Tibial nerve (tissue), 4 donors: ENCODE data around the gene RETSAT. TPM values are rescaled to one million over a fixed set of nuclear protein-coding genes. Genes with fewer than 3 reads are reported as not detected.
"Not testable (repeated sequence)": the region's sequence is repeated elsewhere in the genome, so short reads cannot be mapped to it uniquely, and the experiment has no call there.

Experiments used
- DNase-seq, 2 donors: peaks; one replicate each; pipeline ENCODE4 v3.0.0-alpha.2; 2019; ENCODE audit warnings: low spot score in 2 of 2
- H3K27ac ChIP-seq, 4 donors: fragments of 200-600 bp; sonication (generic) in 3 of 4; one replicate each; pipeline ENCODE4 v1.5.1; 2017 to 2019; ENCODE audit warnings: mild to moderate bottlenecking in 1 of 4
- H3K27me3 ChIP-seq, 2 donors: fragments of 200-600 bp; sonication (generic) in 1 of 2; one replicate each; pipeline versions ENCODE4 v1.5.1 to v1.6.0; 2017 to 2019
- H3K36me3 ChIP-seq, 3 donors: fragments of 200-600 bp; sonication (generic); one replicate each; pipeline ENCODE4 v1.5.1; 2018 to 2019
- H3K4me1 ChIP-seq, 4 donors: fragments of 200-600 bp; sonication (generic) in 3 of 4; one replicate each; pipeline ENCODE4 v1.5.1; 2017 to 2019
- H3K4me3 ChIP-seq, 4 donors: fragments of 200-600 bp; sonication (generic) in 3 of 4; one replicate each; pipeline ENCODE4 v1.5.1; 2017 to 2019; ENCODE audit warnings: mild to moderate bottlenecking in 1 of 4, moderate library complexity in 1 of 4
- H3K9me3 ChIP-seq, 4 donors: fragments of 200-600 bp; sonication (generic) in 3 of 4; one replicate each; pipeline ENCODE4 v1.5.1; 2017 to 2019
- CTCF ChIP-seq, 5 experiments: fragments of 200-600 bp in 3 of 5; fragments of 450-650 bp in 2 of 5; sonication (generic) in 3 of 5; IDR thresholded peaks; one replicate each; pipeline ENCODE4 v1.5.1; 2016 to 2019; ENCODE audit warnings: antibody characterized with exemption in 5 of 5, mild to moderate bottlenecking in 3 of 5, moderate library complexity in 2 of 5
- EP300 ChIP-seq, 2 donors: sonication (generic); formaldehyde crosslinking; IDR thresholded peaks; one replicate each; pipeline ENCODE4 v1.6.1; 2017; ENCODE audit warnings: antibody characterized with exemption in 2 of 2, mild to moderate bottlenecking in 1 of 2
- POLR2A ChIP-seq, 2 donors: fragments of 450-650 bp; IDR thresholded peaks; one replicate each; pipeline ENCODE4 v1.6.1; 2017; ENCODE audit warnings: antibody characterized with exemption in 2 of 2, mild to moderate bottlenecking in 2 of 2, moderate library complexity in 2 of 2
- WGBS, 2 donors: methylation state at CpG; one replicate each; pipeline ENCODE4 v1.1.5; 2018; 5-methylcytosine and 5-hydroxymethylcytosine counted together
- total RNA-seq, 4 donors: library from RNA; depleted of rRNA; stranded (reverse); fragments of >200 nt; gene quantifications; one replicate each; pipeline ENCODE4 v1.1.0, GENCODE V29; 2016

RETSAT gene
- total RNA-seq, 4 donors from 2014 or later: 74.7 to 113 (median 97.5) TPM

GRCh38 chr2:85342156-85342555 is 12.2 kb downstream of the RETSAT start:
- Histone ChIP-seq H3K4me3 (no peak overlapping the region), H3K27ac (no peak overlapping the region), H3K9me3 (no peaks in the 10 kb centered on the region), H3K27me3 (no peaks in the 10 kb centered on the region), H3K36me3 (peaks cover 0 to 59% (median 6%) of the 10 kb centered on the region in 3 donors), H3K4me1 (no peaks in the 10 kb centered on the region)
- WGBS, 2 donors: 82 to 86% methylated on average over 3 of the region's 3 CpGs
- no peak for DNase-seq
- TF ChIP-seq EP300 (IDR thresholded peaks at IDR 0.05) (no peak), CTCF (IDR thresholded peaks at IDR 0.05) (no peak), POLR2A (IDR thresholded peaks at IDR 0.05) (no peak)

GRCh38 chr2:85341269-85342029 is 12.9 kb downstream of the RETSAT start:
- Histone ChIP-seq H3K27ac (no peak overlapping the region), H3K27me3 (no peaks in the 10 kb centered on the region), H3K9me3 (no peaks in the 10 kb centered on the region), H3K4me1 (no peaks in the 10 kb centered on the region), H3K36me3 (peaks cover 0 to 52% (median 6%) of the 10 kb centered on the region in 3 donors), H3K4me3 (no peak overlapping the region)
- no peak for DNase-seq
- TF ChIP-seq POLR2A (IDR thresholded peaks at IDR 0.05): no peak
- TF ChIP-seq CTCF (IDR thresholded peaks at IDR 0.05): no peak
- TF ChIP-seq EP300 (IDR thresholded peaks at IDR 0.05): no peak
- 85 to 87% methylated on average over 30 of the region's 30 CpGs for WGBS, 2 donors

GRCh38 chr2:85340034-85340892 is 14.1 kb downstream of the RETSAT start:
- Histone ChIP-seq H3K4me1 (no peaks in the 10 kb centered on the region), H3K9me3 (no peaks in the 10 kb centered on the region), H3K27ac (no peak overlapping the region), H3K36me3 (peaks cover 0 to 40% (median 0%) of the 10 kb centered on the region in 3 donors), H3K4me3 (no peak overlapping the region), H3K27me3 (no peaks in the 10 kb centered on the region)
- DNase-seq: no peak
- WGBS, 2 donors: 26 to 39% methylated on average over 13 of the region's 13 CpGs
- TF ChIP-seq POLR2A (IDR thresholded peaks at IDR 0.05) (no peak), CTCF (IDR thresholded peaks at IDR 0.05) (no peak), EP300 (IDR thresholded peaks at IDR 0.05) (no peak)

- TF ChIP-seq POLR2A (IDR thresholded peaks at IDR 0.05): no peak
- no peak for TF ChIP-seq CTCF (IDR thresholded peaks at IDR 0.05)
- Histone ChIP-seq H3K4me1 (no peaks in the 10 kb centered on the region), H3K9me3 (no peaks in the 10 kb centered on the region), H3K27ac (no peak overlapping the region), H3K4me3 (no peak overlapping the region), H3K36me3 (no peaks in the 10 kb centered on the region), H3K27me3 (no peaks in the 10 kb centered on the region)
- 48 to 95% methylated on average over 2 of the region's 2 CpGs for WGBS, 2 donors
- no peak for DNase-seq
Observed at GRCh38 chr2:85334928-85335327, 19.4 kb downstream of the RETSAT start.

GRCh38 chr2:85333877-85334276 is 20.5 kb downstream of the RETSAT start:
- H3K27ac ChIP-seq, H3K4me1 ChIP-seq, H3K4me3 ChIP-seq, DNase-seq, H3K36me3 ChIP-seq, H3K27me3 ChIP-seq, H3K9me3 ChIP-seq: not testable (repeated sequence)
- WGBS, 2 donors: 89 to 95% methylated on average over 4 of the region's 4 CpGs
